Lower lobe of right lung (tissue), 2 donors: ENCODE measurements around the gene DUSP3. TPM values are rescaled to one million over a fixed set of nuclear protein-coding genes. Genes with fewer than 3 reads are reported as not detected.
"Not testable (repeated sequence)": the region's sequence is repeated elsewhere in the genome, so short reads cannot be mapped to it uniquely, and the experiment has no call there.

Experiments used
- ATAC-seq, 2 donors: fragments of 200-7000 bp; cut with Tn5 transposase; one replicate each; pipeline ENCODE4 v1.9.1; 2020 to 2022; ENCODE audit warnings: mild to moderate bottlenecking in 2 of 2, moderate library complexity in 2 of 2
- DNase-seq: peaks from one replicate; pipeline ENCODE4 v3.0.0-alpha.2; 2020
- H3K27ac ChIP-seq: fragments of 200-600 bp; one replicate; pipeline ENCODE4 v1.8.0; 2022
- H3K27me3 ChIP-seq: fragments of 200-600 bp; one replicate; pipeline ENCODE4 v1.8.0; 2022; ENCODE audit warnings: low read depth
- H3K36me3 ChIP-seq: fragments of 200-600 bp; one replicate; pipeline ENCODE4 v1.8.0; 2022; ENCODE audit warnings: mild to moderate bottlenecking
- H3K4me1 ChIP-seq: fragments of 200-600 bp; one replicate; pipeline ENCODE4 v1.8.0; 2022
- H3K4me3 ChIP-seq: fragments of 200-600 bp; one replicate; pipeline ENCODE4 v1.8.0; 2022; ENCODE audit warnings: mild to moderate bottlenecking
- H3K9me3 ChIP-seq: fragments of 200-600 bp; one replicate; pipeline ENCODE4 v1.8.0; 2022
- CTCF ChIP-seq: fragments of 200-600 bp; IDR thresholded peaks from one replicate; pipeline ENCODE4 v1.8.0; 2022; ENCODE audit warnings: antibody characterized with exemption, mild to moderate bottlenecking
- intact Hi-C: fragments of 100-400 bp; cut with DNase I; formaldehyde crosslinking; loops from one replicate; pipeline ENCODE4 v1.11.0; 2022
- total RNA-seq: library from RNA; stranded (reverse); fragmentation: NEBNext Ultra II Directional; extraction: Animal tissue kit (Norgen Biotek cat#: 25700); gene quantifications from one replicate; pipeline ENCODE4 v1.2.1, GENCODE V29; 2021
- donor health status: DM: no; HTN: yes; CAD: no; lungs with severe emphysema.

Gene DUSP3
- total RNA-seq, 1 donor from 2014 or later, result 92.9 TPM

DNA sequence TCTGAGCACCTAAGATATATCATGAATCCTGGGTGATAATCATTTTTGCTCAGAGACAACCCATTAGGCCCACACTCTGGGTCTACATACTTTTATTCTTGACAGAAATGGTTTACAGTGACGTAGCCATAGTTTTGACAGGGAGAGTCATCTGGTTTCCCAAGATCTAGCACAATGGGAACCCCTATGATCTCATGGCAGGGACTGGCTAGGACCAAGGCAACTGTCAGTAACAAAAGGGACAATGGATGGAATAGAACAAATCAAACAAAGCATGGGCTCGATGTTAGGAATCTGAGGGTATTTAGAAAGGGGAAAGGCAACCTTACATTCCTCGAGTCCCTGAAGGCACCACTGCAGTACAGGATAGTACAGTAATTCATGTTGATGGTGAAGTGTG, 22.0 kb upstream of the DUSP3 start:
- no peak for ATAC-seq
- no peak for DNase-seq

GRCh38 chr17:43799047-43799446, 20.3 kb upstream of the DUSP3 start:
- Histone ChIP-seq H3K4me3 (no peak overlapping the region), H3K27me3 (no peaks in the 10 kb centered on the region), H3K27ac (no peak overlapping the region), H3K36me3 (no peaks in the 10 kb centered on the region), H3K9me3 (no peaks in the 10 kb centered on the region), H3K4me1 (no peaks in the 10 kb centered on the region)
- intact Hi-C loops, result no loop called here
- DNase-seq (no peak), ATAC-seq (no peak)
- TF ChIP-seq CTCF, result no peak

More for the DNA sequence above, 22.0 kb upstream of the DUSP3 start:
- Histone ChIP-seq H3K27me3 (no peaks in the 10 kb centered on the region), H3K4me1 (no peaks in the 10 kb centered on the region), H3K9me3 (no peaks in the 10 kb centered on the region), H3K4me3 (no peak overlapping the region), H3K36me3 (peaks cover 5% of the 10 kb centered on the region), H3K27ac (no peak overlapping the region)
- no peak for TF ChIP-seq CTCF
- intact Hi-C loops, result no loop called here

GRCh38 chr17:43798024-43798423, 19.2 kb upstream of the DUSP3 start:
- H3K27me3 ChIP-seq, ATAC-seq, H3K4me1 ChIP-seq, H3K9me3 ChIP-seq, H3K36me3 ChIP-seq, H3K27ac ChIP-seq, intact Hi-C loops, H3K4me3 ChIP-seq: not testable (repeated sequence)
- peak; percentile 83 for DNase-seq

- ATAC-seq, DNase-seq, H3K27ac ChIP-seq, H3K9me3 ChIP-seq, H3K4me1 ChIP-seq, intact Hi-C loops, H3K27me3 ChIP-seq, H3K4me3 ChIP-seq, H3K36me3 ChIP-seq: not testable (repeated sequence)
Observed at GRCh38 chr17:43792668-43793067, 13.9 kb upstream of the DUSP3 start.

- peak; percentile 63 to 67 for ATAC-seq
- no peak for DNase-seq
- H3K4me3 ChIP-seq, result no peak overlapping the region
- no peaks in the 10 kb centered on the region for H3K4me1 ChIP-seq
- no peaks in the 10 kb centered on the region for H3K9me3 ChIP-seq
- H3K36me3 ChIP-seq, result no peaks in the 10 kb centered on the region
- no peak overlapping the region for H3K27ac ChIP-seq
- intact Hi-C loops, result no loop called here
- no peaks in the 10 kb centered on the region for H3K27me3 ChIP-seq
- TF ChIP-seq CTCF, result no peak
Observed at GRCh38 chr17:43791589-43791988, 12.8 kb upstream of the DUSP3 start.

DNA sequence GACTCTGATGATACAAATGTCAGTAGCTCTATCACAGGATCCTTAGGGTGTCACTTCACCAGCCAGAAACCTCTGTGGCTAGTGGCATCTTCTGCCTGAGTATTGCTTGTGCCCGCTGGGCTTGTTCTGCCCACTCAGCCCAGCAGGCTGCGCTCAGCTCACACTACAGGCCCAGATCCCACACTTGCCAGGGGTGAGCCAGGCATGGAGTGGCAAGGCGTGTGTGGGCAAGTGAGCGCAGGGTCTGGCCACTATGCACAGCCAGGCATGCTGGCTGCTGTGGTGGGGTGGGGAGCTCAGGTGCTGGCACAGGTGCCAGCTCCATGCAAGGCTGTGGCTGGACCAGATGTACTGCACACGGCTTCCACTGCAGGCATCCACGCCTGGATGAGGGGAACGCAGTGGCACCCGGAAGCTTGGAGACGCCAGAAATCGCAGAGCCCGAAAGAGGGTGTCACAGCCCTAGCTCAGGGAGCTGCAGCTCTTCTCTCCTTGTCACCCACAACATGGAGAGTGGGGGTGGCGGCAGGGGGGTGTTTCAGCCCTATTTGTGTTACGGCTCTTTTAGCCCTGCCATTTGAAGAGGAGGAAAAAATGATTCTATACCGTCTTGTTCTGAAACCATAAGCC, 11.6 kb upstream of the DUSP3 start:
- H3K4me1 ChIP-seq, result no peaks in the 10 kb centered on the region

More for the DNA sequence above, 11.6 kb upstream of the DUSP3 start:
- TF ChIP-seq CTCF, result no peak
- Histone ChIP-seq H3K9me3 (no peaks in the 10 kb centered on the region), H3K36me3 (no peaks in the 10 kb centered on the region), H3K4me3 (no peak overlapping the region), H3K27me3 (no peaks in the 10 kb centered on the region), H3K27ac (no peak overlapping the region)
- DNase-seq (no peak), ATAC-seq (peak in 1 of 2 donors; percentile 52)
- intact Hi-C loops, result no loop called here
